Erythroblast (primary cell): ENCODE results near the gene LHFPL6.

ENCODE experiments used
- DNase-seq, 2 experiments: peaks; one replicate each; lab custom pipeline; 2025; lab: John Stamatoyannopoulos, UW
- GATA1 ChIP-seq: IDR thresholded peaks from 2 replicates; pipeline ENCODE4 v1.6.1; 2011; ENCODE audit warnings: low read depth, mild to moderate bottlenecking, control low read depth, low read length, moderate library complexity
- POLR2A ChIP-seq: IDR thresholded peaks from 2 replicates; pipeline ENCODE4 v1.6.1; 2011; ENCODE audit warnings: mild to moderate bottlenecking, low read length

The LHFPL6 gene

GRCh38 chr13:39557285-39557955 is 45.6 kb downstream of the LHFPL6 start:
- TF ChIP-seq POLR2A (no peak), GATA1 (no peak)
- no peak for DNase-seq

- no peak for DNase-seq
Observed at GRCh38 chr13:39556866-39557265, 46.1 kb downstream of the LHFPL6 start.

GRCh38 chr13:39554371-39554770 is 48.6 kb downstream of the LHFPL6 start:
- TF ChIP-seq POLR2A = no peak
- no peak for TF ChIP-seq GATA1
- DNase-seq = no peak

More at GRCh38 chr13:39556866-39557265, 46.1 kb downstream of the LHFPL6 start:
- TF ChIP-seq GATA1 = no peak

- no peak for DNase-seq
- TF ChIP-seq GATA1 (no peak), POLR2A (no peak)
Observed at GRCh38 chr13:39552246-39552645, 50.7 kb downstream of the LHFPL6 start.

GRCh38 chr13:39550931-39551330 is 52.1 kb downstream of the LHFPL6 start:
- TF ChIP-seq POLR2A (no peak), GATA1 (no peak)
- no peak for DNase-seq

- TF ChIP-seq GATA1 = no peak
- no peak for TF ChIP-seq POLR2A
- DNase-seq = no peak
Observed at GRCh38 chr13:39547108-39547507, 55.9 kb downstream of the LHFPL6 start.

- TF ChIP-seq GATA1 (no peak), POLR2A (no peak)
- no peak for DNase-seq
Observed at GRCh38 chr13:39542361-39542760, 60.6 kb downstream of the LHFPL6 start.

GRCh38 chr13:39540929-39541605 is 61.9 kb downstream of the LHFPL6 start:
- no peak for DNase-seq
- TF ChIP-seq POLR2A (no peak), GATA1 (no peak)

GRCh38 chr13:39538816-39539790 is 63.9 kb downstream of the LHFPL6 start:
- no peak for DNase-seq
- TF ChIP-seq POLR2A (no peak), GATA1 (no peak)

- DNase-seq = no peak
- TF ChIP-seq POLR2A (no peak), GATA1 (no peak)
Observed at GRCh38 chr13:39536906-39537305, 66.1 kb downstream of the LHFPL6 start.

- DNase-seq = no peak
Observed at GRCh38 chr13:39536274-39536673, 66.7 kb downstream of the LHFPL6 start.

GRCh38 chr13:39533651-39534150 is 69.3 kb downstream of the LHFPL6 start:
- TF ChIP-seq POLR2A (no peak), GATA1 (no peak)
- no peak for DNase-seq

More at GRCh38 chr13:39536274-39536673, 66.7 kb downstream of the LHFPL6 start:
- no peak for TF ChIP-seq GATA1
- TF ChIP-seq POLR2A = no peak

GRCh38 chr13:39531646-39532045 is 71.3 kb downstream of the LHFPL6 start:
- no peak for DNase-seq
- TF ChIP-seq POLR2A (no peak), GATA1 (no peak)

GRCh38 chr13:39530916-39531315 is 72.1 kb downstream of the LHFPL6 start:
- TF ChIP-seq GATA1 = no peak
- DNase-seq = no peak

- no peak for DNase-seq
- TF ChIP-seq GATA1 = no peak
Observed at GRCh38 chr13:39528661-39528980, 74.4 kb downstream of the LHFPL6 start.
